HFF-Myc (cell line): ENCODE measurements around the gene PFN3.
"Not testable (repeated sequence)": the region's sequence is repeated elsewhere in the genome, so short reads cannot be mapped to it uniquely, and the experiment has no call there.

Experiments used
- DNase-seq: peaks from one replicate; pipeline ENCODE4 v3.0.0-alpha.2; 2011; ENCODE audit warnings: low read depth; ENCODE audit errors: extremely low read depth
- H3K4me3 ChIP-seq: replicated peaks from 2 replicates; pipeline ENCODE4 v1.5.1; 2011; ENCODE audit warnings: low read depth, mild to moderate bottlenecking, control low read depth, low read length
- TF ChIP-seq, protein P1 (sequence below): IDR thresholded peaks from 2 replicates; pipeline ENCODE4 v1.5.1; 2012; ENCODE audit warnings: mild to moderate bottlenecking, low read depth, low read length, control low read depth; ENCODE audit errors: missing control alignments

Gene PFN3

DNA sequence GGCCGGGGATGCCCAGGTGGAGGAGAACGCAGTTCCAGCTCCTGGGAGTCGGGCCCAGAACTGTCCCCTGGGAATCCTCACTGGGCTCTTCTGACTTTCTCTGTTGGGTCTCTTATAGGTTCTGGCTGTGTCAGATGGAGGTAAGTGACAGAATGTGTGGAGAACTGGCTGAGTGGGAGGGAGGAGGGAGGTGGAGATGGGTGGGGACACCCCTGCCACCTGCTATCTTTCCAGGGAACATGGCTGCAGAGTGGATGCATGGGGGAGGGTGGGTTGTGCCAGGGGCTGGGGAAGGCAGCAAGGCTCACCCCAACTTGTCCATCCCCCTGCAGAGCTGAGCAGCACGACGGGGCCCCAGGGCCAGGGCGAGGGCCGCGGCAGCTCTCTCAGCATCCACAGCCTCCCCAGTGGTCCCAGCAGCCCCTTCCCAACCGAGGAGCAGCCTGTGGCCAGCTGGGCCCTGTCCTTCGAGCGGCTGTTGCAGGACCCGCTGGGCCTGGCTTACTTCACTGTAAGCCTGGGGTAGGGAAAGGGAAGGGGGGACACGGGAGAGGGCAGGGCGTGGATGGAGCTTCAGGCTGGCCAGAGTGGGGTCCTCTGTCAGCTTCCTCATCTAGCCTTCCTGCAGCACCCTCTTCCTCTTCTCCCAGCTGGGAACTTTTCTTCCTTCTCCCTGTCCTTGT lies 34.5 kb downstream of the PFN3 start:
- no peak for DNase-seq

GRCh38 chr5:177364159-177364962 lies 36.1 kb downstream of the PFN3 start:
- H3K4me3 ChIP-seq, result no peak overlapping the region
- no peak for DNase-seq
- TF ChIP-seq, protein P1, sequence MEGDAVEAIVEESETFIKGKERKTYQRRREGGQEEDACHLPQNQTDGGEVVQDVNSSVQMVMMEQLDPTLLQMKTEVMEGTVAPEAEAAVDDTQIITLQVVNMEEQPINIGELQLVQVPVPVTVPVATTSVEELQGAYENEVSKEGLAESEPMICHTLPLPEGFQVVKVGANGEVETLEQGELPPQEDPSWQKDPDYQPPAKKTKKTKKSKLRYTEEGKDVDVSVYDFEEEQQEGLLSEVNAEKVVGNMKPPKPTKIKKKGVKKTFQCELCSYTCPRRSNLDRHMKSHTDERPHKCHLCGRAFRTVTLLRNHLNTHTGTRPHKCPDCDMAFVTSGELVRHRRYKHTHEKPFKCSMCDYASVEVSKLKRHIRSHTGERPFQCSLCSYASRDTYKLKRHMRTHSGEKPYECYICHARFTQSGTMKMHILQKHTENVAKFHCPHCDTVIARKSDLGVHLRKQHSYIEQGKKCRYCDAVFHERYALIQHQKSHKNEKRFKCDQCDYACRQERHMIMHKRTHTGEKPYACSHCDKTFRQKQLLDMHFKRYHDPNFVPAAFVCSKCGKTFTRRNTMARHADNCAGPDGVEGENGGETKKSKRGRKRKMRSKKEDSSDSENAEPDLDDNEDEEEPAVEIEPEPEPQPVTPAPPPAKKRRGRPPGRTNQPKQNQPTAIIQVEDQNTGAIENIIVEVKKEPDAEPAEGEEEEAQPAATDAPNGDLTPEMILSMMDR, result no peak

More for the DNA sequence above, 34.5 kb downstream of the PFN3 start:
- no peak overlapping the region for H3K4me3 ChIP-seq
- TF ChIP-seq, protein P1, result no peak

GRCh38 chr5:177363565-177363964 lies 36.9 kb downstream of the PFN3 start:
- H3K4me3 ChIP-seq, result peak overlapping the region; percentile 29
- DNase-seq, result no peak
- TF ChIP-seq, protein P1, result no peak

GRCh38 chr5:177362610-177363507 lies 37.6 kb downstream of the PFN3 start:
- peak overlapping the region; percentile 29 for H3K4me3 ChIP-seq
- TF ChIP-seq, protein P1, result no peak
- DNase-seq, result peak; percentile 14

GRCh38 chr5:177362292-177362609 lies 38.2 kb downstream of the PFN3 start:
- TF ChIP-seq, protein P1, result no peak
- no peak overlapping the region for H3K4me3 ChIP-seq

DNA sequence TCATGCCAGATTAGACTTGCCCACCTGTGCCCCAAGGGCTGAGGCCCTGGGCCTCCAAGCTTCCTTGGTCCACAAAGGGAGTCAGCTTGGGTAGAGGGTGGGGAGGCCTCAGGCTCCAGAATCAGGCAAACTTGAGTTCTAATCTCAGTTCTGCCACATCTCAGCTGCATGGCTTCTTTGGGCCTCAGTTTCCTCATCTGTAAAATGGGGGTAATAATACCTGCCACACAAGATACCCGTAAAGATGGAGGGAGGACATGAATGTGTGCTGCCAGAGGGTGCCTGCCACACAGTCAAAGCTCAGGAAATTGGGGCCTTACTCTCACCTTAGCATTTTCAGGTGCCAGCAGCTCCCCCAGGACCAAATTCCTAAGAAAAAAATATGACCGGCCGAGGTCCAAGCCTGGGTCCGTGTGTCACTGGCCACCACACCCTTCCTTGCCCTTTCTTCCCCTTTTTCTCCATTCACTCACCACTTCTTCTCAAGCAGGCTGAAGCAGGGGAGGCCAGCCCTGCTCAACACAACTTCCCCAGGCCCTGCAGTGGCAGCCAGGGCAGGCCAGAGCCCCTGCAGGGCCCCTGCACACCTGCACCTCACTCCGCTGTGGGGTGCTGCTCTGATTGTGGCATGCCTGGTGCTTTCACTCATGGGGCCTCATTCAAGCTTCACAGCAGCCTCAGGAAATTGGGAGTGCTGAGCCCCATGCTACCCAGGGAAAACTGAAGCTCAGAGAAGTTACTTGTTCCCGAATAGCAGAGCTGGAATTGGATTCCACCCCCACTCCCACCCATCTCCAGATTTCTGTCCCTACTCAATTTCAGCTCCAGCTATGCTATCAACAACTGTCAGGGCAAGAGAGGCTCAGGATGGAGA lies 38.8 kb downstream of the PFN3 start:
- TF ChIP-seq, protein P1, result no peak
- H3K4me3 ChIP-seq, result no peak overlapping the region
- no peak for DNase-seq

More at GRCh38 chr5:177362292-177362609, 38.2 kb downstream of the PFN3 start:
- no peak for DNase-seq

GRCh38 chr5:177360740-177361139 lies 39.7 kb downstream of the PFN3 start:
- not testable (repeated sequence) for H3K4me3 ChIP-seq, DNase-seq
